GM12864 (cell line): ENCODE measurements around the gene B3GAT3.

ENCODE experiments used
- DNase-seq: peaks from one replicate; pipeline ENCODE4 v3.0.0-alpha.2; 2011; ENCODE audit warnings: low read depth
- H3K4me3 ChIP-seq: 2 replicates; pipeline ENCODE4 v1.5.1; 2011; ENCODE audit warnings: mild to moderate bottlenecking, low read depth, low read length, control low read depth
- TF ChIP-seq, protein P1 (sequence below): IDR thresholded peaks from 2 replicates; pipeline ENCODE4 v1.5.1; 2011; ENCODE audit warnings: low read depth, mild to moderate bottlenecking, moderate library complexity, low read length, control low read depth, inconsistent platforms; ENCODE audit errors: missing control alignments

Gene B3GAT3

DNA sequence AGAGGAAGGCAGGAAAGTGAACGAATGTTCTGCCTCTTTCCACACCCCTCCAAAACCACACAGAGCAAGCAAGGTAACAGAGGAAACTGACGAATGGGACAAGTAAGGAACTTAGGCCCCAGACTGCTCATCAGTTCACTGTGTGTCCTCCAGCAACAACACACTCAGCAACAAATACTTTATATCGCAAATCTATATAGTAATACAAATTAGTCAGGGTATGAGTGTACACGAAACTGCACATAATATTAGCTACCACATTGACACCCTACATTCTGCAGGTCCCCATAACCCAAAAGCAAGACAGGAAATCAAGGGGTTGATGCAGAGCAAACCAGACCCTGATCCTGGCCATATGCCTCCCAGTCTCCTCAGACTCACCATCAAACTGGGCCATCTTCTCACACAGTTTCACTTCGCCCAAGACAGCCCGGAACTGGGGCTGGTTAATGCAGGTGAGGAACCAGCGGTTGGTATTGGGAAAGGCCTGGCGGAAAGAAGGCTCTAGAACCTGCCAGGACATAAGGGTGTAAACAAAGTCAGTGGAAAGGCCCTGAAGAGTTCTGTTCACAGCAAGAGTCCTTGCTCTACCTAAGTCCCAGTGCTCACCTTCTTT lies 54.7 kb downstream of the B3GAT3 start:
- H3K4me3 ChIP-seq: no peak overlapping the region
- no peak for DNase-seq
- TF ChIP-seq, protein P1, sequence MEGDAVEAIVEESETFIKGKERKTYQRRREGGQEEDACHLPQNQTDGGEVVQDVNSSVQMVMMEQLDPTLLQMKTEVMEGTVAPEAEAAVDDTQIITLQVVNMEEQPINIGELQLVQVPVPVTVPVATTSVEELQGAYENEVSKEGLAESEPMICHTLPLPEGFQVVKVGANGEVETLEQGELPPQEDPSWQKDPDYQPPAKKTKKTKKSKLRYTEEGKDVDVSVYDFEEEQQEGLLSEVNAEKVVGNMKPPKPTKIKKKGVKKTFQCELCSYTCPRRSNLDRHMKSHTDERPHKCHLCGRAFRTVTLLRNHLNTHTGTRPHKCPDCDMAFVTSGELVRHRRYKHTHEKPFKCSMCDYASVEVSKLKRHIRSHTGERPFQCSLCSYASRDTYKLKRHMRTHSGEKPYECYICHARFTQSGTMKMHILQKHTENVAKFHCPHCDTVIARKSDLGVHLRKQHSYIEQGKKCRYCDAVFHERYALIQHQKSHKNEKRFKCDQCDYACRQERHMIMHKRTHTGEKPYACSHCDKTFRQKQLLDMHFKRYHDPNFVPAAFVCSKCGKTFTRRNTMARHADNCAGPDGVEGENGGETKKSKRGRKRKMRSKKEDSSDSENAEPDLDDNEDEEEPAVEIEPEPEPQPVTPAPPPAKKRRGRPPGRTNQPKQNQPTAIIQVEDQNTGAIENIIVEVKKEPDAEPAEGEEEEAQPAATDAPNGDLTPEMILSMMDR: no peak

DNA sequence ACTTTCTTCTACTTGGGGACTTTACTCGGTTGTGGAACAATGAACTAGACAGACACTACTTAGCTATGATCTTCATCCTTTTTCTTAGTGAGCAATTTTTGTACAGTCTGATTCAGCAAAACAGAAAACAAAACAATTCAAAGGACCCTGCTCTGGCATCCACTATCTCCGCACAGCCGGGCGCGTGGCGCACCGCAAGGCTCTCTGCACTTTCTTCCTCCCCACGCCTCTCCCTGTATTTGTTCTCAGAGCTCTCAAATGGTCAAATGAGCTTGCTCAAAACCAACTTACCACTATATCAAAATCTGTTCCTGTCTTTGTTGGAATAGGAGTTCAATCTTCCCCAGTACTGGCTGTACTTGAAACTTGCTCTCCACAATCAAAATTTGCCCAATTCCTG lies 55.5 kb downstream of the B3GAT3 start:
- DNase-seq: no peak
- H3K4me3 ChIP-seq: no peak overlapping the region
- TF ChIP-seq, protein P1: no peak
